ENCODE measurements around the gene RILPL1.

Gene RILPL1

DNA sequence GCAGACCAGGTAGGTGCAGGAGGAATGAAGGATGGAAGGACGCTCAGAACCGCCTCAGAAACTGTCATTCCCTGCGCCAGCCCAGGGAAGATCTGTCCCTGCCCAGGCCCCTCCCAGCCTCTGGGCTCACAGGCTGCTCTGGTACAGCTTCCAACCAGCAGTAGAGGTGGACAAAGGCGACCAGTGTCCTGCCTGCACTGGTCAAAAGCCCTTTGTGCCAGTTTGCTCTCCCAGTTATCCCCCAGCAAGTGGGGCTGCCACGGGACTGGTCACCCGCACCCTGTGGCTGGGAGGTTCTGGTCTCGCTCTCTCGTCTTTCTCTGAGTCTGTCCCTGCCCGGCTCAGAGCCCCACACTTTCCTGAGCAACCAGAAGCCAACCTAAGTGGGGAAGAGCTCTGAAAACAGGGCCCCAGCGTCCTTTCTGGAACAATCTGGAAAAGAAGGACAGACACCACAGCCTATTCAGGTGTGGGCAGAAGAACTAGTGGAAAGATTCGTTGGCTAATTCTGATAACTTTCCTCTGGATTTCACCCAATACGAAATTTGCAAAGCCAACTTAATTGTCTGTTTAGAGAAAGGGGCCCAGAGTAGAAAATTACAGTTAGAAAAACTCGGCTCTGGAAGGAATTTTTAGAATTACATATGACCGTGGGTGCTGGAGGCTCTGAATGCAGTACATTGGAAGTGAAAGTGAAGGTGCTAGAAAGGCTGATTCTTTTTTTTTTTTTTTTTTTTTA, 53.9 kb downstream of the RILPL1 start:
- TF ChIP-seq TAF1 (IDR thresholded peaks at IDR 0.05; ENCODE audit: low read depth), result no peak
- TF ChIP-seq YY1 (IDR thresholded peaks at IDR 0.05; ENCODE audit: low read depth), result no peak
- TF ChIP-seq EGR1 (IDR thresholded peaks at IDR 0.05), result no peak
- TF ChIP-seq USF1 (IDR thresholded peaks at IDR 0.05), result no peak
- TF ChIP-seq REST (IDR thresholded peaks at IDR 0.05; ENCODE audit: low read depth), result no peak
- no peak for TF ChIP-seq TEAD4 (IDR thresholded peaks at IDR 0.05)
- no peak for TF ChIP-seq TCF12 (IDR thresholded peaks at IDR 0.05; ENCODE audit: low read depth)
- no peak for TF ChIP-seq CEBPB (IDR thresholded peaks at IDR 0.05)

DNA sequence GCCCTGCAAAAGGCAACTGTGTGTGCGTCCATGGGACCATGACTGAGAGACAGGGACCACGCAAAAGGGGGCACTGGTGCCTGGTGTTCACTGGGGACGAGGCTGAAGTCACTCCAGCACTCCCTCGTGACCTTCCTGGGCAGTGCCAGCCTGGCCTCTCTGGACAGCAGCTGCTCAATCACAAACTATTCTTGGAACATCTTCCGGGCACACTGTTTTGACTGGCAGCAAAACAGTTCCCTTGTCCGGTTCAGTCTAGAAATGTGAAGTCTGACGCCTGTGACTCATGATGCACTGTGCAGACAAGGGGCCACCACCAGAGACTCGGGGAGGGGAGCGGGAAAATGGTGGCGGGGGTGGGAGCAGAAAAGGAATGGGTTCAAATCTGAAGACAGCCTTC, 54.8 kb downstream of the RILPL1 start:
- TF ChIP-seq TCF12 (IDR thresholded peaks at IDR 0.05; ENCODE audit: low read depth) (no peak), CREB1 (IDR thresholded peaks at IDR 0.05; ENCODE audit: low read depth) (no peak), USF1 (IDR thresholded peaks at IDR 0.05) (no peak), EGR1 (IDR thresholded peaks at IDR 0.05) (no peak), TAF1 (IDR thresholded peaks at IDR 0.05; ENCODE audit: low read depth) (no peak), YY1 (IDR thresholded peaks at IDR 0.05; ENCODE audit: low read depth) (no peak), REST (IDR thresholded peaks at IDR 0.05; ENCODE audit: low read depth) (no peak), ZBTB7A (IDR thresholded peaks at IDR 0.05; ENCODE audit: low read depth) (no peak), EP300 (IDR thresholded peaks at IDR 0.05; ENCODE audit: borderline replicate concordance) (no peak), CEBPB (IDR thresholded peaks at IDR 0.05) (no peak), NFIC (IDR thresholded peaks at IDR 0.05) (no peak), FOXM1 (IDR thresholded peaks at IDR 0.05; ENCODE audit: borderline replicate concordance, low read depth) (no peak), RAD21 (IDR thresholded peaks at IDR 0.05; ENCODE audit: low read depth) (no peak), TEAD4 (IDR thresholded peaks at IDR 0.05) (no peak), MAX (IDR thresholded peaks at IDR 0.05) (no peak)

DNA sequence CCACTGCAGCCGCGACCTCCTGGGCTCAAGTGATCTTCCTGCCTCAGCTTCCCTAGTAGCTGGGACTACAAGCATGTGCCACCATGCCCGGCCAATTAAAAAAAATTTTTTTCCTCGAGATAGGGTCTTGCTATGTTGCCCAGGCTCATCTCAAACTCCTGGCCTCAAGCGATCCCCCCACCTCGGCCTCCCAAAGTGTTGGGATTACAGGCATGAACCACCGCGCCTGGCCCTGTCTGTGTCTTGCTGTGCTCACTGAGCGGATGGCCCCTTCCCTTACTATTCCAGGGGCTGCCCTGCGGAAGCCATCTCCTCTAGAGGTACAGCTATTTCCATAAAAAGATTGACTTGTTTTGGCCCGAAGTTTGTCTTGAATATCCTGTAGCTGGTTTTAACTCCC, 55.5 kb downstream of the RILPL1 start:
- TF ChIP-seq REST (IDR thresholded peaks at IDR 0.05; ENCODE audit: low read depth) (no peak), ZBTB7A (IDR thresholded peaks at IDR 0.05; ENCODE audit: low read depth) (no peak)

DNA sequence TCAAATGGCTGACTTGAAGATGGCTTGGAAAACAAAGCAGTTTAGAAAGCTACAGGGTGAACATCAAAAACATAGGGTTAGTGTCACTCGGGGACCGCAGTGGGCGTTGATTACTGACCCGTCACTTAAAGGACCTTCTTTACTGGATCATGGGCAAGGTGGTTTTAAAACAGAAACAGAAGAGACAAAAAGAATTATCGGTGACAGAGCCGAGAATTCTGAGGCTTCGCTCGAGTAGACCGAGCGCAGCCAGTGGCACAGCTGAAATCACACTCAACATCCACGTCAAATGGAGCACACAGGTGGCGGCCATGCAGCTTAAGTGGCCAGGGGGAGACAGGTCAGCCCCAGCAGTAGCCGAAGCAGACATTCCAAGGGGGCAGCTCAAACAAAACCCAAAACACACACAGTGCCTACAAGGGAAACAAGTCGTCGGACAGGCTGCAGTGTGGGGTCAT, 58.2 kb downstream of the RILPL1 start:
- TF ChIP-seq REST (IDR thresholded peaks at IDR 0.05; ENCODE audit: low read depth) (no peak), ZBTB7A (IDR thresholded peaks at IDR 0.05; ENCODE audit: low read depth) (no peak), TEAD4 (IDR thresholded peaks at IDR 0.05) (no peak), TCF12 (IDR thresholded peaks at IDR 0.05; ENCODE audit: low read depth) (no peak), TAF1 (IDR thresholded peaks at IDR 0.05; ENCODE audit: low read depth) (no peak)
